ENCODE data around the gene KDM3B. TPM values are rescaled to one million over a fixed set of nuclear protein-coding genes. Genes with fewer than 3 reads are reported as not detected.

KDM3B gene
- total and polyA plus RNA-seq, 2 of the 8 experiments (the other 6 are each of a cell fraction or from before 2014, with no cell fraction given) = 27.1 to 78.1 TPM

GRCh38 chr5:138457531-138458275 is 105.2 kb downstream of the KDM3B start:
- FAIRE-seq = no peak

More at GRCh38 chr5:138457531-138458275, 105.2 kb downstream of the KDM3B start:
- Histone ChIP-seq H3K23ac (ENCODE audit: insufficient read length) (no peak overlapping the region), H4K91ac (replicated peaks; ENCODE audit: insufficient read length, low read length) (no peak overlapping the region), H4K20me1 (replicated peaks in 1 of 2; ENCODE audit: control insufficient read depth in 1 of 2, insufficient read depth in 2 of 2, low read length in 2 of 2) (no peaks in the 10 kb centered on the region), H4K5ac (ENCODE audit: insufficient read length, low read depth, low read length) (no peak overlapping the region), H3K27me3 (replicated peaks in 1 of 4; ENCODE audit: control insufficient read depth in 3 of 4, extremely low read depth in 1 of 4, insufficient read depth in 3 of 4, low read length in 3 of 4) (no peaks in the 10 kb centered on the region), H2AFZ (ENCODE audit: low read length) (no peak overlapping the region), H2AK5ac (ENCODE audit: low read depth, low read length) (no peak overlapping the region), H2BK120ac (replicated peaks; ENCODE audit: low read depth, low read length) (no peak overlapping the region), H3K27ac (ENCODE audit: low read depth, low read length) (no peak overlapping the region), H3K14ac (ENCODE audit: insufficient read length) (no peak overlapping the region), H3K79me2 (ENCODE audit: control insufficient read depth in 1 of 2, insufficient read depth in 2 of 2, low read length in 2 of 2) (no peaks in the 10 kb centered on the region), H3K56ac (replicated peaks; ENCODE audit: insufficient read length, low read depth, low read length) (no peak overlapping the region), H2BK12ac (ENCODE audit: low read depth, low read length) (no peak overlapping the region), H2BK15ac (ENCODE audit: low read length) (no peak overlapping the region), H3K9me3 (ENCODE audit: insufficient read depth in 2 of 2, low read depth in 1 of 2, low read length in 1 of 2) (no peaks in the 10 kb centered on the region), H3K4me1 (replicated peaks in 1 of 4; ENCODE audit: control insufficient read depth in 3 of 4, insufficient read depth in 4 of 4, low read length in 3 of 4) (peaks cover 0 to 14% (median 7%) of the 10 kb centered on the region in 4 experiments; a peak in 4 of 7 replicates), H3K4me2 (ENCODE audit: insufficient read depth in 1 of 2, low read depth in 2 of 2, low read length in 2 of 2) (no peak overlapping the region), H3K9ac (replicated peaks in 1 of 4; ENCODE audit: extremely low read depth in 1 of 4, low read depth in 3 of 4, low read length in 3 of 4) (no peak overlapping the region), H3K36me3 (ENCODE audit: control insufficient read depth in 2 of 4, insufficient read depth in 4 of 4, low read length in 3 of 4) (no peaks in the 10 kb centered on the region), H3K18ac (ENCODE audit: extremely low read depth, low read length) (no peak overlapping the region), H3K79me1 (ENCODE audit: low read depth, low read length) (no peaks in the 10 kb centered on the region), H3K4me3 (ENCODE audit: extremely low read depth in 1 of 4, insufficient read depth in 2 of 4, low read depth in 3 of 4, low read length in 4 of 4) (no peak overlapping the region), H2BK20ac (ENCODE audit: low read length) (no peak overlapping the region), H3K4ac (replicated peaks; ENCODE audit: insufficient read length, low read depth, low read length) (no peak overlapping the region), H3K23me2 (ENCODE audit: low read depth, low read length) (no peaks in the 10 kb centered on the region), H2BK5ac (ENCODE audit: low read depth, low read length) (no peak overlapping the region), H4K8ac (ENCODE audit: extremely low read depth, insufficient read depth, low read length) (no peak overlapping the region)
- WGBS, 2 experiments (ENCODE audit: extremely low coverage in 1 of 2, insufficient coverage in 1 of 2, insufficient read length in 1 of 2, insufficient replicate concordance in 2 of 2, low coverage in 1 of 2, low lambda C conversion rate in 2 of 2, missing lambda C conversion rate in 1 of 2) = 81% methylated on average over 12 of the region's 12 CpGs; no CpG with 5 or more reads in 1 of the 2 experiments
- TF ChIP-seq JUN (IDR thresholded peaks at IDR 0.05; ENCODE audit: low read depth, low read length) (no peak), CTCF (IDR thresholded peaks at IDR 0.05; ENCODE audit: control extremely low read depth in 1 of 3, insufficient read depth in 1 of 3, low read depth in 1 of 3, low read length in 3 of 3) (peak in 1 of 3 experiments; percentile 16; a peak in 1 of 4 replicates), CHD2 (IDR thresholded peaks at IDR 0.05; ENCODE audit: low read length) (no peak), RAD21 (IDR thresholded peaks at IDR 0.05 in 1 of 2, conservative IDR thresholded peaks at IDR 0.05 in 1 of 2; ENCODE audit: low read depth in 2 of 2, low read length in 2 of 2) (peak; percentile 6 to 31; a peak in 3 of 4 replicates)
- CTCF ChIA-PET (ENCODE audit: partially characterized antibody) = interaction anchor here (0.6 to 24.9 kb wide), 10 partner anchors 4 to 1711 kb away, joined by 3 to 532 read pairs (median 4); partner anchors contain the start of genes EGR1 and REEP2
- POLR2A ChIA-PET (ENCODE audit: partially characterized antibody) = interaction anchor here (1.0 to 5.8 kb wide), 5 partner anchors 8 to 85 kb away, joined by 3 to 51 read pairs (median 6); partner anchors contain the start of genes EGR1 and ETF1
- DNase-seq (ENCODE audit: low read depth in 1 of 2, low spot score in 2 of 2) = no peak

All from H1 (cell line).